COR-L47 (cell line): Measurements from ENCODE around the gene CIROP.

ENCODE experiments used
- DNase-seq: peaks from one replicate; lab custom pipeline; 2025; lab: John Stamatoyannopoulos, UW

Gene CIROP

DNA sequence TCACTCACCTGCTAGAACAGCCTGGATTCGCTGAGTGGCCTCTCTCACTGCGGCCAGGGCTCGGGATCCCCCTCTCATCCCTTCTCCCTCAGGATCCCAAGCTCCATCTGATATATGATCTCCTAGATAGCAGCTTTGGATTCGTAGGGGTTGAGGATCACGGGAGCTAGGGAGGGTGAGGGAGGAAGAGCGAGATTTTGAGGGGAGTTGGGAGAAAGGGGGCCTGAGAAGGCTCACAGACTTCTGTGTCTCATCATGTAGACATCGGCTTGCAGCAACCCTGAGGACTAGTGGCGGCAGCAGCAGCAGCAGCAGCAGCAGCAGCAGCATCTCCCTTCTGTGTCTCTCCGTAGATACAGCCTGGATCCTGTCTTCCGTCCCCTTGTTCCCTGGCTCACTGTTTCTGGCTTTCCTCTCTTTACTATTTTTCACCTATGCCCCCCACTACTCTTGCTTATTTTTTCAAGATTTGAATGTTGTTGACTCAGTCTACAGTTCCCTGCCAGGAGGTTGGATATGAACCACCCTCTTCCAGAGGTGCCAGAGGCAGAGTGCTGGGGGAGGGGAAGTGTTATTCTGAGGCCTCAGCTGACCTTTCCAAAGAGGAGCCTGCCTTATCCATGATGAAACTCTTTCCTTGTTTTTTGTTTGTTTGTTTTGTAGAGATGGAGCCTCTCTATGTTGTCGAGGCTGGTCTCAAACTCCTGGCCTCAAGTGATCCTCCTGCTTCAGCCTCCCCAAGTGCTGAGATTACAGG, at the start of gene CIROP:
CIROP (minus strand) TSS at position 399 of the 757 bp plus-strand sequence; CDS start at position 330, 69 bp downstream.
- DNase-seq, result no peak

DNA sequence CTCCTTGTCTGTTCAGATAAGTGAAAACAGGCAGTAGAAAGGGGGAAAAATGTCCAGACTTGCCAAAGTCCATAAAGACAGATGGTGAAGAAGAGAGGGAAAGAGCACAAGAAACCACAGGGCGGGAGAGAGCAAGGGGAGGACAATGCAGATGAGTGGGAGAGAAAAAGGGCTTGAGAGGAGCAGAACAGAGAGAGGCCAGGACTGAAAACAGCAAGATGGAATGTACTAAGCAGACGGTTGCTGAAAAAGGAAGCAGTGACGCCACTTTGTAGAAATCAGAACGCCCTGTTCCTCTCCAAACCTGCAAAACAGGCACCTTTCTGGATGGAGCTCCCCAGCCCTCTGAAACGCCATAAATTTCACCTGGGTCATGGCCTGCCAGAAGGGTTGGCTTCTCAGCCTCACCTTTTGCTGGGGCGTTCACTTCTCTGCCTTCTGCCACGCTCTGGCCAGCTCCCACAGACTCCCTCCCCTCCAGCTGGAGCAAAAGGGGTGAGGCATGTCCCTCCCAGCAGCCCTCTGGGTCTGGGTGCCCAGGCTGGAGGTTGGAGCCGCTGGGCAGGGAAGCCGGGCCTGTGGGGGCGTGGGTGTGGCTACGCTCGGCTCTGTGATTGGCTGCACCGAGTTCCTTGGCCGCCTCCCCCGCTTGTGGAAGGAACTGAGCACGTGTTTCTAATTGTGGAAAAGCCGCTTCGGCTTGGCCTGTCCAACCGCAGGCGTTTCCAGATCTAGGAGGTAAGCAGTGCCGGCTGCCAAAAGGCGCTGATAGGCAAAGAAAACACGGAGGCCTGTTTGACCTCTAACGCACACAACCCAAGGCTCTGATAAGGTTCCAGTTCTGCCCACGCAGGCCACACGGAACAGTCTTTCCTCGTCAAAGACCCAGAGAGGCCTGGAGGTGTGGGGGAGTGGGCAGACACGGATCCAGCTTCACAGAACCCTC, 49.3 kb upstream of the CIROP start:
- DNase-seq, result no peak

GRCh38 chr14:23151342-23151741, 46.6 kb upstream of the CIROP start:
- DNase-seq, result no peak

- no peak for DNase-seq
These were observed 45.0 kb upstream of the CIROP start for GRCh38 chr14:23149745-23150144.

DNA sequence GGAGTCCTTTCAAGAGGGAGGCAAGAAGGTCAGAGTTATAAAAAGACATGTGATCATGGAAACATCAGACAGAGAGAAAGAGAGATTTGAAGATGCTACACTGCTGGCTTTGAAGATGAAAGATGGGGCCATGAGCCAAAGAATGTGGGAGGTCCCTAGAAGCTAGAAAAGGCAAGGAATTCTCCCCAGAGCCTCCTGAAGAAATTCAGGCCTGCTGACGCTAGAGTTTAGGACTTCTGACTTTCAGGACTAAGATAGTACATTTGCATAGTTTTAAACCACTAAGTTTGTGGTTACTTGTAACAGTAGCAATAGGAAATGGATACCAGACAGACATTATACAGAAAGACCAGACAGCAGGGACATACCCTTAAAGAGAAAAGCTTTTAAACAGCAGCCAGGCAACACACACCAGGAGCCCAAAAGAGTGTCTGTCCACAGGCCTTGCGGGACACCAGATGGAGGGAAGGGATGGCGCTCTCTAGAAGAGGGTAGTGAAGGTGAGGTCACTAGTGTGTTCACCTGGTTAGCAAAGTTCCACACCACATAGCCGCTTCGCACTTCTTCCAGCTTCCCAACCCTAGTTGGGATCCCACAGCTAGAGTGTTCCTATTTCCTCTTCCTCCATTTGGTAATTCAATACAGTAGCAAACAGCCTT, 43.9 kb upstream of the CIROP start:
- no peak for DNase-seq

DNA sequence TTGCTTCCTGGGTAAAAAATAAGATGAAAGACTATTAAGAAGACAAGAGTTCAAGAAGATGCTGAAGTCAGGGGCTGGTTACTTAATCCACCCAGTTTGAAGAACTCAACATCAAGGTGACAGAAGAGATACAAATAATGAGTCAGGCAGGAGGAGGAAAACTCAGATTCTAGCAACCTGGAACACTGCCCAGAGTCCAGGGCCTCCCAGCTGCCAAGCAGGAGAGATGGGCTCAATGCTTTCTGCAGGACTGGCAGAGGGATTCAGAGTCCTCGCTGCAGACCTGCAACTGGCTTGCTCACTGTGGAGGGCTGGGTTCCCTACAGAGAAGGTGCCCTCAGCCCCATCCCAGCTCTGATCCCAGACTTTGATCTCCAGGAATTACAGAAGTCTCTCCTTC, 42.9 kb upstream of the CIROP start:
- DNase-seq, result no peak

DNA sequence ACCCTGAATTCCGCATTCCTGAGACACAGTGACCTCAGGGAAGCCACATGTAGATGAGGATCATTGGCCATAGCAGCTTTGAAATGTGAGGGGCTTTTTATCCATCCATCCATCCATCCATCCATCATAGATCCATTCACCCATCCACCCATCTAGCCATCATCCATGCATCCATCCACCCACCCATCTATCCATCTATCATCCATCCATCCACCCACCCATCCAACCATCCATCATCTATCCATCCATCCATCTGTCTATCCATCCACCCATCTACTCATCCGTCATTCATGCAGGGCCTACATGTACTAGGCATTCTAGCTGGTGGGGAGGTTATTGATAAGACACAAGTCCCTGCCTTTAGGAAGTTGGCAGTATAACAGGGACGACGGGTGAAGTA, 42.2 kb upstream of the CIROP start:
- DNase-seq, result no peak

GRCh38 chr14:23146351-23146910, 41.6 kb upstream of the CIROP start:
- no peak for DNase-seq

DNA sequence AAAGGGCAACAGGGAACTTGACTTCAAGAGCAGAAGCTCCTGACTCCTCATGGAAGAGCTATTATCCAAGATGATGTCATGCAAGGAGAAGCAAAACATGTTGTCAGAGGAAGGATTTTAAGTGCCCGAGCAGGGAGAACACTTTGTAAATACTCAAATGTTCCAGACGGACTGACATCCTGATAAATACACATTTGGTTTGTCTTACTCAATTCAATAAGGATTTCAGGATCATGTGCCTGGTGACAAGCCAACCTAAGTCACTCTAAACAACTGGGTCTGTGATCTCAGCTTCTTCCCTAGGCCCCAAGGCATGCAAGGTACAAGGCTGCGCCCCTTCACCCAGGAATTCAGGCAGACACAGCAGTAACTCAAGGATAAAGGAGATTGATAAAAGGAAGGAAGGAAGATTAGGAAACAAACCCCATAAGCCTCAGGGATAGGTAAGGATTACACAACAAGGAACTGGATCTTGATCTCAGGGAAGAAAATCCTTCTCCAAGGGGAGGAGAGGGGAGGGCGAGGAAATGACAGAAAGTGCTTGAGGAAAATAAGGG, 41.1 kb upstream of the CIROP start:
- DNase-seq, result no peak

- no peak for DNase-seq
These were observed 39.1 kb upstream of the CIROP start for GRCh38 chr14:23143911-23144310.

DNA sequence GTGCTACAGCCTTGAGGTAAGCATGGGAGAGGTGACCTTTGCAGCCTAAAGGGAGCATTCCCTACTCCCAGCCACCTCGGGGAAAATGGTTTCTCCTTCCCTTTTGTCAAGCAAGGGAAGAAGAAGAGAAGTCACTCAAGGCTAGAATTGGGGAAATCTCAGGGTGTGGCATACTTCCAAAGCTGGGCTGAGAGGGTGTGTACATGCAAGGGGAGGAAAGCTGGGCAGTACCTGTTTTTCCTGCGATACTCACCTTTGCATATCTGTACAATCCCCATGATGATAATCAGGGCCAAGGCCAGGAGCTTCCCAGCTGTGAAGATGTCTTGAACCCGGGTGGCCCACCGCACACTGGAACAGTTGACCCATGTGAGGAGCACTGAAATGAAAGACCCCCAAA, 38.0 kb upstream of the CIROP start:
- no peak for DNase-seq

DNA sequence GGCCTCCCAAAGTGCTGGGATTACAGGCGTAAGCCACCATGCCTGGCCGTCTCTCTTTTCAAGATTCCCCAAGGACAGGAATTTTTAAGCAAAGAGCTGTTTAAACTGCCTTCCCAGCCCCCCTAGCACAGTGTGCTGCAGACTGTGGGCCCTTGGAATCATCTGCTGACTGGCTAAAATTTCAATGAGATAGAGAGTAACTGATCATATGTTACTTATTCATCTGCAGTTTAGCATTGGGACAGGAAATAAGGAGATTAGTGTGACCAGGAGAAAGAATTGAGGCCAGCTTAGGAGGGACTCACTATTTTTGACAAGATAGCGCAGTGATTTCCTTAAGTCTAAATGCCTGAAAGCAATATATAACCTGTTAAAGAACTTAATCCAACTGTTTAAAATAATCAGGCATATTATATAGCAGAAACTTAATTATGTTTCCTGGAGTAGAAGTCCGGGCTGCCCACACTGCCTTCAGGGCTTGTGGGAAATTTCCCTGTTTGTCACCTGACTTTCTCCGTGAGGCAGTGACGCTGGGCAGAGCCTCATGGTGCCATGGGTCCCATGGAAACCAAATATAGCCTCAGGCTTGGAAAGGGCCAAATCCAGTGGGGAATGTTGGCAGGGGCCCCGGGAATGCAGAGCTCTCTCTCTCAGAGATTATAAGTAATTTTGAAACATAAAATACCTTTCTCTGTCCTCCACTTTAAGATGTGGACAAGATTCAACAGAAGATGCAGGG, 37.1 kb upstream of the CIROP start:
- peak; percentile 54 for DNase-seq

DNA sequence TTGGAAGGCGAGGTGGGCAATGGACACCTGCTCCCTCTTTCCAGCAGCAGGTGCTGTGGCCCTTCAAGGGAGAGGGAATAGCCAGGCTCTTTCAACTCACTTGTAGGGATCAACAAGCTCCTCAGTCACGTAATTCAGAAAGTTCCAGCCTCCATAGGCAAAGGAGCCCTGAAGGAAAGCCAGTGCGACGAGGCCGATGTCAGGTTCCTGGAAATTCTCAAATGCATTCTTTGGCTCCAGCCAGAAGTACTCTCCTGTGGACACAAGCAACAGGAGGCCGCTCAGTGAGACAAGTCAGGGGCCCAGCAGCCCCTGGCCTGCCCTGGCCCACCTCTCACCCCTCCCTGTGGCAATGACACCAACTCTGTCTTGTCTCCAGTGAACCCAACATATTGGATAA, 35.6 kb upstream of the CIROP start:
- no peak for DNase-seq

DNA sequence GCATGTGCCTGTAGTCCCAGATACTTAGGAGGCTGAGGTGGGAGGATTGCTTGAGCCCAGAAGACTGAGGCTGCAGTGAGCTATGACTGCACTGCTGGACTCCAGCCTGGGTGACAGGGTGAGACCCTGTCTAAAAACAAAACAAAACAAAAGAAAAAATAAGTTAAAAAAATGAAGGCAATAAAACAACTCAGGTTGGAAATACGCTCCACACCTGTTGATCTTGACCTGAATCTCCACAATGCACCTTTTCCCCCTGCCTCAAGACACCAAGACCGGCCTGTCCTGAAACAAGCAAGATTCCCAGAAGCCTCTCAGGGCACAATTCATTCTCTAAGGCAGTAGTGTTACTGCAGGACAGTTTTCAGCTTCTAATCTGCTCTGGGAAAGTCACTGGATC, 35.1 kb upstream of the CIROP start:
- no peak for DNase-seq

- no peak for DNase-seq
These were observed 33.2 kb upstream of the CIROP start for GRCh38 chr14:23137813-23138535.

- no peak for DNase-seq
These were observed 32.5 kb upstream of the CIROP start for GRCh38 chr14:23137192-23137812.

GRCh38 chr14:23136566-23137133, 31.9 kb upstream of the CIROP start:
- DNase-seq, result no peak

- DNase-seq, result no peak
These were observed 28.2 kb upstream of the CIROP start for GRCh38 chr14:23132970-23133369.

DNA sequence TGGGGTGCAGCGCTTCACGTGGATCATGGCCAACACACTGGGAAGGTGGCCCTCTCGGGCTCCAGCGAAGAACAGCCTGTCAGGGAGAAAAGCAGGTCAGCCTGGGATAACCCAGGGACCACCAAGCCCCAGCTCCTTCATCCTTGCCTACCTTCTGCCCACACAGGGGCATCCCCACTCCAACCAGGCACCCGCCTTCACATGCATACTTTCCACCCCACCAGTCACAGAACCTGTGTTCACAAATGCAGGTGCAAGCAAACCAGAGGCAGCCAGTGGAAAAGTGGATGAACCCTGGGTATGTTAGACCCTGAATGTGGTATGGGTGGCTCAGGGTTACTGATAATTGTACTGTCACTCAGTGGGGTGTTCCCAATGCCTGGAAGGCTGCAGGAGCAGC, 26.7 kb upstream of the CIROP start:
- DNase-seq, result no peak

GRCh38 chr14:23130871-23131270, 26.1 kb upstream of the CIROP start:
- no peak for DNase-seq
